UCSD-AML1 (cell line): ENCODE data around the gene RBKS.
"Not testable (repeated sequence)": the region's sequence is repeated elsewhere in the genome, so short reads cannot be mapped to it uniquely, and the experiment has no call there.

Source experiments
- DNase-seq: peaks from one replicate; lab custom pipeline; 2025; ENCODE audit not compliant: unreplicated experiment; lab: John Stamatoyannopoulos, UW

Gene RBKS

GRCh38 chr2:27771202-27771547, 119.0 kb downstream of the RBKS start:
- no peak for DNase-seq

- no peak for DNase-seq
These were observed 123.9 kb downstream of the RBKS start for GRCh38 chr2:27766287-27766661.

- no peak for DNase-seq
These were observed 124.4 kb downstream of the RBKS start for GRCh38 chr2:27765621-27766286.

GRCh38 chr2:27764526-27764925, 125.7 kb downstream of the RBKS start:
- not testable (repeated sequence) for DNase-seq

GRCh38 chr2:27763907-27764267, 126.3 kb downstream of the RBKS start:
- DNase-seq = no peak

- no peak for DNase-seq
These were observed 127.0 kb downstream of the RBKS start for GRCh38 chr2:27762951-27763906.

GRCh38 chr2:27756544-27757498, 133.4 kb downstream of the RBKS start:
- peak; percentile 64 for DNase-seq

- no peak for DNase-seq
These were observed 134.1 kb downstream of the RBKS start for GRCh38 chr2:27756091-27756490.

GRCh38 chr2:27754831-27755230, 135.4 kb downstream of the RBKS start:
- no peak for DNase-seq

GRCh38 chr2:27754138-27754588, 136.0 kb downstream of the RBKS start:
- peak; percentile 82 for DNase-seq

GRCh38 chr2:27752551-27753237, 137.5 kb downstream of the RBKS start:
- DNase-seq = no peak

- no peak for DNase-seq
These were observed 138.8 kb downstream of the RBKS start for GRCh38 chr2:27751377-27751776.

- not testable (repeated sequence) for DNase-seq
These were observed 141.2 kb downstream of the RBKS start for GRCh38 chr2:27748803-27749554.

- no peak for DNase-seq
These were observed 142.3 kb downstream of the RBKS start for GRCh38 chr2:27747827-27748352.

GRCh38 chr2:27746325-27746724, 143.9 kb downstream of the RBKS start:
- no peak for DNase-seq

- not testable (repeated sequence) for DNase-seq
These were observed 144.7 kb downstream of the RBKS start for GRCh38 chr2:27745494-27745893.

GRCh38 chr2:27742571-27742970, 147.6 kb downstream of the RBKS start:
- DNase-seq = no peak

- no peak for DNase-seq
These were observed 148.5 kb downstream of the RBKS start for GRCh38 chr2:27741673-27742072.

- no peak for DNase-seq
These were observed 151.2 kb downstream of the RBKS start for GRCh38 chr2:27739058-27739373.
